ENCODE measurements around the gene WFDC10A.
"Not testable (repeated sequence)": the region's sequence is repeated elsewhere in the genome, so short reads cannot be mapped to it uniquely, and the experiment has no call there.

The WFDC10A gene

GRCh38 chr20:45630371-45630770 lies 832 bp downstream of the WFDC10A start:
- no peaks in the 10 kb centered on the region for H3K4me1 Mint-ChIP-seq (ENCODE audit: low read depth)
- no peaks in the 10 kb centered on the region for H3K36me3 Mint-ChIP-seq
- no peaks in the 10 kb centered on the region for H3K9me3 Mint-ChIP-seq (ENCODE audit: low read depth)
- H3K27ac Mint-ChIP-seq = no peak overlapping the region
- no peak overlapping the region for H3K4me3 Mint-ChIP-seq
- peaks cover 25% of the 10 kb centered on the region for H3K27me3 Mint-ChIP-seq

- Mint-ChIP-seq H3K36me3 (no peaks in the 10 kb centered on the region), H3K27me3 (peaks cover 25% of the 10 kb centered on the region), H3K9me3 (ENCODE audit: low read depth) (no peaks in the 10 kb centered on the region), H3K27ac (no peak within 1 kb of the TSS), H3K4me1 (ENCODE audit: low read depth) (no peaks in the 10 kb centered on the region), H3K4me3 (no peak within 1 kb of the TSS)
These were observed 1.6 kb downstream of the WFDC10A start, which contains the start of gene WFDC9 for GRCh38 chr20:45631184-45631583. TSS of gene WFDC9 (minus strand) at chr20:45631284. CDS start at chr20:45610181, 21,103 bp downstream.

- no peaks in the 10 kb centered on the region for H3K9me3 Mint-ChIP-seq (ENCODE audit: low read depth)
- H3K4me1 Mint-ChIP-seq (ENCODE audit: low read depth) = no peaks in the 10 kb centered on the region
- no peak overlapping the region for H3K4me3 Mint-ChIP-seq
- peaks cover 14% of the 10 kb centered on the region for H3K27me3 Mint-ChIP-seq
- H3K27ac Mint-ChIP-seq = no peak overlapping the region
- H3K36me3 Mint-ChIP-seq = no peaks in the 10 kb centered on the region
These were observed 7.0 kb downstream of the WFDC10A start for GRCh38 chr20:45636513-45636912.

GRCh38 chr20:45639687-45640086 lies 10.1 kb downstream of the WFDC10A start:
- Mint-ChIP-seq H3K9me3 (ENCODE audit: low read depth) (no peaks in the 10 kb centered on the region), H3K27me3 (peaks cover 5% of the 10 kb centered on the region), H3K4me3 (no peak overlapping the region), H3K4me1 (ENCODE audit: low read depth) (no peaks in the 10 kb centered on the region), H3K36me3 (no peaks in the 10 kb centered on the region), H3K27ac (no peak overlapping the region)

- H3K27ac Mint-ChIP-seq; H3K36me3 Mint-ChIP-seq; H3K4me1 Mint-ChIP-seq (ENCODE audit: low read depth); H3K4me3 Mint-ChIP-seq; H3K9me3 Mint-ChIP-seq (ENCODE audit: low read depth); H3K27me3 Mint-ChIP-seq: not testable (repeated sequence)
These were observed 11.5 kb downstream of the WFDC10A start for GRCh38 chr20:45641076-45641475.

- H3K9me3 Mint-ChIP-seq (ENCODE audit: low read depth); H3K27me3 Mint-ChIP-seq; H3K27ac Mint-ChIP-seq; H3K4me1 Mint-ChIP-seq (ENCODE audit: low read depth); H3K36me3 Mint-ChIP-seq; H3K4me3 Mint-ChIP-seq: not testable (repeated sequence)
These were observed 16.3 kb downstream of the WFDC10A start for GRCh38 chr20:45645869-45646268.

- Mint-ChIP-seq H3K4me1 (ENCODE audit: low read depth) (no peaks in the 10 kb centered on the region), H3K36me3 (no peaks in the 10 kb centered on the region), H3K9me3 (ENCODE audit: low read depth) (no peaks in the 10 kb centered on the region), H3K4me3 (no peak overlapping the region), H3K27me3 (peaks cover 5% of the 10 kb centered on the region), H3K27ac (no peak overlapping the region)
These were observed 17.3 kb downstream of the WFDC10A start for GRCh38 chr20:45646875-45647274.

GRCh38 chr20:45647441-45648050 lies 18.0 kb downstream of the WFDC10A start:
- Mint-ChIP-seq H3K36me3 (no peaks in the 10 kb centered on the region), H3K4me3 (no peak overlapping the region), H3K4me1 (ENCODE audit: low read depth) (no peaks in the 10 kb centered on the region), H3K27me3 (peaks cover 5% of the 10 kb centered on the region), H3K27ac (no peak overlapping the region), H3K9me3 (ENCODE audit: low read depth) (no peaks in the 10 kb centered on the region)

- no peaks in the 10 kb centered on the region for H3K9me3 Mint-ChIP-seq (ENCODE audit: low read depth)
- no peak overlapping the region for H3K4me3 Mint-ChIP-seq
- no peaks in the 10 kb centered on the region for H3K36me3 Mint-ChIP-seq
- H3K27ac Mint-ChIP-seq = no peak overlapping the region
- H3K4me1 Mint-ChIP-seq (ENCODE audit: low read depth) = no peaks in the 10 kb centered on the region
- H3K27me3 Mint-ChIP-seq = peaks cover 9% of the 10 kb centered on the region
These were observed 19.8 kb downstream of the WFDC10A start for GRCh38 chr20:45649312-45649863.

- not testable (repeated sequence) for H3K27ac Mint-ChIP-seq; H3K36me3 Mint-ChIP-seq; H3K4me1 Mint-ChIP-seq (ENCODE audit: low read depth); H3K4me3 Mint-ChIP-seq; H3K9me3 Mint-ChIP-seq (ENCODE audit: low read depth)
- H3K27me3 Mint-ChIP-seq = peaks cover 12% of the 10 kb centered on the region
These were observed 22.2 kb downstream of the WFDC10A start for GRCh38 chr20:45651726-45652125.

- not testable (repeated sequence) for H3K36me3 Mint-ChIP-seq; H3K4me1 Mint-ChIP-seq (ENCODE audit: low read depth); H3K9me3 Mint-ChIP-seq (ENCODE audit: low read depth); H3K27ac Mint-ChIP-seq; H3K4me3 Mint-ChIP-seq; H3K27me3 Mint-ChIP-seq
These were observed 27.5 kb downstream of the WFDC10A start for GRCh38 chr20:45657038-45657437.

- H3K36me3 Mint-ChIP-seq = no peaks in the 10 kb centered on the region
- no peak within 1 kb of the TSS for H3K27ac Mint-ChIP-seq
- peaks cover 30% of the 10 kb centered on the region for H3K27me3 Mint-ChIP-seq
- H3K4me3 Mint-ChIP-seq = no peak within 1 kb of the TSS
- H3K4me1 Mint-ChIP-seq (ENCODE audit: low read depth) = no peaks in the 10 kb centered on the region
- no peaks in the 10 kb centered on the region for H3K9me3 Mint-ChIP-seq (ENCODE audit: low read depth)
These were observed 40.6 kb downstream of the WFDC10A start, which contains the start of gene WFDC11 for GRCh38 chr20:45670139-45670538. TSS of gene WFDC11 (minus strand) at chr20:45670239. CDS start at chr20:45650600, 19,639 bp downstream.

GRCh38 chr20:45672765-45673164 lies 43.2 kb downstream of the WFDC10A start:
- Mint-ChIP-seq H3K9me3 (ENCODE audit: low read depth) (peaks cover 19% of the 10 kb centered on the region), H3K4me3 (no peak overlapping the region), H3K27me3 (peaks cover 27% of the 10 kb centered on the region), H3K4me1 (ENCODE audit: low read depth) (no peaks in the 10 kb centered on the region), H3K36me3 (peaks cover 2% of the 10 kb centered on the region), H3K27ac (no peak overlapping the region)

- no peaks in the 10 kb centered on the region for H3K4me1 Mint-ChIP-seq (ENCODE audit: low read depth)
- no peak overlapping the region for H3K4me3 Mint-ChIP-seq
- H3K27me3 Mint-ChIP-seq = peaks cover 13% of the 10 kb centered on the region
- H3K9me3 Mint-ChIP-seq (ENCODE audit: low read depth) = peaks cover 39% of the 10 kb centered on the region
- peaks cover 9% of the 10 kb centered on the region for H3K36me3 Mint-ChIP-seq
- no peak overlapping the region for H3K27ac Mint-ChIP-seq
These were observed 50.1 kb downstream of the WFDC10A start for GRCh38 chr20:45679650-45680049.

All from activated naive CD8-positive, alpha-beta T cell (primary cell).